Measurements from ENCODE around the gene WAC. TPM values are rescaled to one million over a fixed set of nuclear protein-coding genes. Genes with fewer than 3 reads are reported as not detected.
"Not testable (repeated sequence)": the region's sequence is repeated elsewhere in the genome, so short reads cannot be mapped to it uniquely, and the experiment has no call there.

WAC gene
- total and polyA plus RNA-seq, 7 donors, result 39.1 to 180 (median 132) TPM

DNA sequence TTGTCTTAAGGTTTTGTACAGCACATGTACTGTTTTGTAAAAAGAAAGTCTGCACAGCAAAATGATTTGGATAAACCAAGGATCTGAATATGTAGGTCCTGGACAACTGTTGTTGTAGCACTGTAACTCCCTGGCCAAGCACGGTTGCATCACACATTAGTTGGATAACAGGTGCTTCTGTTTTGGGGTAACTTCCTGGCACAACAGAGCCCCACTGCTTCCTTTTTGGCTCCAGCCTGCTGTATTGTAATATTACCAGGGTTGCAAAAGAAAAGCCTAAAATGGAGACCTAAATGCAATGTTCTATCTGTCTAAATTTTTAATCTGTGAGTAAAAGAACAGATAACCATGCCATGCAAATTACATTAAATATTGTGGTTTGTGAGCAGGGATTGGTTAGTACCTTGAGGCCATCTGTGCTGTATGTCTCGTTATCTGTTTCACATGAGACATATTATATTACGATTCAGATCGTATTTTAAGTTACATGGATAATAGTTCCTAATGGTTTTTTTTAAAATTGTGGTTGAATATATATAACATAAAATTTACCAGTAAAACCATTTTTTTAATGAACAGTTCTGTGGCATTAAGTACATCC is 27.5 kb upstream of the WAC start:
- TF ChIP-seq, protein P1, sequence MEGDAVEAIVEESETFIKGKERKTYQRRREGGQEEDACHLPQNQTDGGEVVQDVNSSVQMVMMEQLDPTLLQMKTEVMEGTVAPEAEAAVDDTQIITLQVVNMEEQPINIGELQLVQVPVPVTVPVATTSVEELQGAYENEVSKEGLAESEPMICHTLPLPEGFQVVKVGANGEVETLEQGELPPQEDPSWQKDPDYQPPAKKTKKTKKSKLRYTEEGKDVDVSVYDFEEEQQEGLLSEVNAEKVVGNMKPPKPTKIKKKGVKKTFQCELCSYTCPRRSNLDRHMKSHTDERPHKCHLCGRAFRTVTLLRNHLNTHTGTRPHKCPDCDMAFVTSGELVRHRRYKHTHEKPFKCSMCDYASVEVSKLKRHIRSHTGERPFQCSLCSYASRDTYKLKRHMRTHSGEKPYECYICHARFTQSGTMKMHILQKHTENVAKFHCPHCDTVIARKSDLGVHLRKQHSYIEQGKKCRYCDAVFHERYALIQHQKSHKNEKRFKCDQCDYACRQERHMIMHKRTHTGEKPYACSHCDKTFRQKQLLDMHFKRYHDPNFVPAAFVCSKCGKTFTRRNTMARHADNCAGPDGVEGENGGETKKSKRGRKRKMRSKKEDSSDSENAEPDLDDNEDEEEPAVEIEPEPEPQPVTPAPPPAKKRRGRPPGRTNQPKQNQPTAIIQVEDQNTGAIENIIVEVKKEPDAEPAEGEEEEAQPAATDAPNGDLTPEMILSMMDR (IDR thresholded peaks at IDR 0.05), result no peak
- TF ChIP-seq POLR2AphosphoS5 (IDR thresholded peaks at IDR 0.05), result no peak
- no peak for TF ChIP-seq EP300 (IDR thresholded peaks at IDR 0.05)
- no peak for TF ChIP-seq POLR2A (IDR thresholded peaks at IDR 0.05)
- WGBS, 2 donors, result 81 to 92% methylated on average over 4 of the region's 4 CpGs
- no peak overlapping the region for H3K27ac ChIP-seq
- H3K4me1 ChIP-seq, result peaks cover 0 to 9% (median 2%) of the 10 kb centered on the region in 4 donors
- intact Hi-C loops (cut with DNase I), result no loop called here
- no peak overlapping the region for H3K4me3 ChIP-seq
- H3K9me3 ChIP-seq, result no peaks in the 10 kb centered on the region
- no peak for DNase-seq
- no peaks in the 10 kb centered on the region for H3K36me3 ChIP-seq
- H3K27me3 ChIP-seq, result no peaks in the 10 kb centered on the region

DNA sequence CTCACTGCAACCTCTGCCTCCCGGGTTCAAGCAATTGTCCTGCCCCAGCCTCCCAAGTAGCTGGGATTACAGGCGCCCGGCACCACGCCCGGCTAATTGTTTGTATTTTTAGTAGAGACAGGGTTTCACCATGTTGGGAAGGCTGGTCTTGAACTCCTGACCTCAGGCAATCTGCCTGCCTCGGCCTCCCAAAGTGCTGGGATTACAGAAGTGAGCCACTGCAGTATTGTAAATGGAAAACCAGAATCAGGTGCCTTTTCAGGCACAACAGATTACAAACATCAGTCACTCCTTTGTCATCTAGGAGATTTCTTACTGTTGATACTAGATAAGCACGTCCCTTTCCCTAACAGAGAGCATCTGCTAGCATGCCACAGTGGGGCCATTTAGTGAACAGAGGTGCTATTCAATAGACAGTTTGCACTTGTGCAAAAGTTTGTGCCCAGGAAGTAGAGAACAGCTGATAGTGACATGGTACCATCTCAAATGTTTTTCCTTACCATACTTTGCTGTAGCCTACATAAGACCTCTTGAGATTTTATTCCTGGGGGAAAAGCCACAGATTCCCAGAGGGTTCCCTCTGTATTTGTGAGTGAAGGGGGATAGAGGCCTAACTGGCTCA is 24.5 kb upstream of the WAC start:
- H3K4me1 ChIP-seq, result peaks cover 0 to 1% (median 0%) of the 10 kb centered on the region in 4 donors
- WGBS, 2 donors, result 33 to 78% methylated on average over 7 of the region's 7 CpGs
- no peaks in the 10 kb centered on the region for H3K36me3 ChIP-seq
- no peak for TF ChIP-seq POLR2AphosphoS5 (IDR thresholded peaks at IDR 0.05)
- TF ChIP-seq POLR2A (IDR thresholded peaks at IDR 0.05), result no peak
- no peak for TF ChIP-seq EP300 (IDR thresholded peaks at IDR 0.05)
- TF ChIP-seq, protein P1 (IDR thresholded peaks at IDR 0.05), result no peak
- intact Hi-C loops (cut with DNase I), result no loop called here
- DNase-seq, result no peak
- no peak overlapping the region for H3K4me3 ChIP-seq
- no peak overlapping the region for H3K27ac ChIP-seq
- H3K9me3 ChIP-seq, result no peaks in the 10 kb centered on the region
- H3K27me3 ChIP-seq, result no peaks in the 10 kb centered on the region

DNA sequence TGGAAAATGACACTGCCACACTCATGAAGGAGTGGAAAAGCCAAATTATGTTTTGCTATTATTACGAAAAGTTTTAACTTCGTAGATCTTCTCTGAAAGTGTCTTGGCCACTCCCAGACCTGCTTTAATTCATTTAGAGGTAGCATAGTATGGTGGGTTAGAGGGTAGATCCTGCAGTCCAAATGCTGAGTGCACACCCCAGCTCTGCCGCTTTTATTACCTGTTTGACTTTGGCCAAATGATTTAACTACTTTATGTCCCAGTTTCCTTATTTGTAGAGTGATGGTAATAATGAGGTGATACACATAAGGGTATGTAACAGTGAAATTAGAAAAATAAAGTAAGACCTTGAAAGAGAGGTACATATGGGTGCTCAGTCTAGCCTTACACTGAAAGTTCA is 23.6 kb upstream of the WAC start:
- H3K9me3 ChIP-seq, result no peaks in the 10 kb centered on the region
- TF ChIP-seq, protein P1 (IDR thresholded peaks at IDR 0.05), result no peak
- TF ChIP-seq POLR2AphosphoS5 (IDR thresholded peaks at IDR 0.05) (no peak), POLR2A (IDR thresholded peaks at IDR 0.05) (no peak), EP300 (IDR thresholded peaks at IDR 0.05) (no peak)
- no peak for DNase-seq
- 16 to 67% methylated on average over 3 of the region's 3 CpGs for WGBS, 2 donors
- H3K27me3 ChIP-seq, result no peaks in the 10 kb centered on the region
- intact Hi-C loops (cut with DNase I), result no loop called here
- no peaks in the 10 kb centered on the region for H3K4me1 ChIP-seq
- H3K27ac ChIP-seq, result no peak overlapping the region
- no peak overlapping the region for H3K4me3 ChIP-seq
- no peaks in the 10 kb centered on the region for H3K36me3 ChIP-seq

DNA sequence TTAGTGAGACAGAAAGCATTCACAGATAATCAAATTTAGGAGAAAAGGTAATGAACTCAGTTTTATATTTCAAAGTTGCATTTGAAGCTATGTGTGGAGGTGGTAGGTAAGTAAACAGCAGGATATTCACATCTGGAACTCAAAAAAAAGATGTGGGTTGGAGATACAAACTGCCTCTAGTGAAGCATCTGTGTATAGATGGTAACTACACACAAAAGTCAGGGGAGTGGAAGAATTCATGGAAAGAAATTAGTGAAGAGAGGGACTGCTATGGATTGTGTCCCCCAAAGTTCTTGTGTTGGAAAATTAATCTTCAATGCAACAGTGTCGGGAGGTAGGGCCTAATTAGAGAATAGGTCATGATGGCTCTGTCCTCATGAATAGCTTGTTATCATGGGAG is 18.3 kb upstream of the WAC start:
- no peaks in the 10 kb centered on the region for H3K9me3 ChIP-seq
- H3K4me3 ChIP-seq, result no peak overlapping the region
- no peaks in the 10 kb centered on the region for H3K27me3 ChIP-seq
- H3K27ac ChIP-seq, result no peak overlapping the region
- H3K4me1 ChIP-seq, result no peaks in the 10 kb centered on the region
- intact Hi-C loops (cut with DNase I), result no loop called here
- TF ChIP-seq POLR2AphosphoS5 (IDR thresholded peaks at IDR 0.05), result no peak
- no peaks in the 10 kb centered on the region for H3K36me3 ChIP-seq
- WGBS, 2 donors, result 94 to 98% methylated on average over 1 of the region's 1 CpG
- no peak for DNase-seq

DNA sequence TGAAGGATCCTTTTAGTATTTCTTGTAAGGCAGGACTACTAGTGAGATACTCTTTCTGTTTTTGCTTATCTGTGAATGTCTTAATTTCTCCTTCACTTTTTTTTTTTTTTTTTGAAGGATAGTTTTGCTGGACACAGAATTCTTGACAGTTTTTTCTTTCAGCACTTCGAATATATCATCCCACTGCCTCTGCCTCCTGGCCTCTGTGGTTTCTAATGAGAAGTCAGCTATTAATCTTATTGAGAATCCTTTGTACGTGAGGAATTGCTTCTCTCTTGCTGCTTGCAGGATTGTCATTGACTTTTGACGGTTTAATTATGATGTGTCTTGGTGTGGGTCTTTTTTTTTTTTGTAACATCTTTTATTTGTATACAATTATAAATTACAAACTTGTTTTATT is 12.6 kb upstream of the WAC start:
- intact Hi-C loops (cut with DNase I), result no loop called here
- WGBS, 2 donors, result 92 to 95% methylated on average over 3 of the region's 3 CpGs
- Histone ChIP-seq H3K27ac (no peak overlapping the region), H3K9me3 (peaks cover 0 to 3% (median 1%) of the 10 kb centered on the region in 4 donors), H3K4me3 (no peak overlapping the region), H3K27me3 (no peaks in the 10 kb centered on the region), H3K4me1 (no peaks in the 10 kb centered on the region), H3K36me3 (peaks cover 8 to 19% (median 12%) of the 10 kb centered on the region in 4 donors)
- DNase-seq, result no peak
- TF ChIP-seq POLR2AphosphoS5 (IDR thresholded peaks at IDR 0.05), result no peak
- TF ChIP-seq POLR2A (IDR thresholded peaks at IDR 0.05), result no peak
- TF ChIP-seq, protein P1 (IDR thresholded peaks at IDR 0.05), result no peak
- TF ChIP-seq EP300 (IDR thresholded peaks at IDR 0.05), result no peak

DNA sequence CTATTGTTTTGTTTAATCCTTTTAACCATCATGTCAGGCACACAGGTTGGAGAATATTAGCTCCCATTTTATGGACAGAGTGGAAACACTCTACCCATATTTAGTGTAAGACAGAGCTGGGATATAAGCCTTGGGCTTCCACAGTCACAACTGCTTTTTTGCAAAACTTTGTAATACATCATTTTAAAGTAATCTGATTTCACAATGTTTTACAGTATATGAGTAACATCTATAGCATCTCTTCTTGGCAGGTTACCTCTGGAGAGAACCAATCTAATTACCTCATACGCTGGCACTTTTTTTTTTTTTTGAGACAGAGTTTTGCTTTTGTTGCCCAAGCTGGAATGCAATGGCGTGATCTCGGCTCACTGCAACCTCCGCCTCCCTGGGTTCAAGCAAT is 12.1 kb upstream of the WAC start:
- H3K9me3 ChIP-seq; DNase-seq; intact Hi-C loops (cut with DNase I); H3K27ac ChIP-seq; H3K4me3 ChIP-seq; H3K27me3 ChIP-seq; H3K4me1 ChIP-seq: not testable (repeated sequence)
- peaks cover 8 to 24% (median 15%) of the 10 kb centered on the region in 4 donors for H3K36me3 ChIP-seq
- 94% methylated on average over 4 of the region's 4 CpGs for WGBS, 2 donors

GRCh38 chr10:28521961-28522360 is 11.0 kb upstream of the WAC start:
- H3K9me3 ChIP-seq; H3K27me3 ChIP-seq; intact Hi-C loops (cut with DNase I); H3K27ac ChIP-seq; H3K4me3 ChIP-seq; H3K4me1 ChIP-seq; DNase-seq: not testable (repeated sequence)
- H3K36me3 ChIP-seq, result peaks cover 8 to 26% (median 15%) of the 10 kb centered on the region in 4 donors
- WGBS, 2 donors, result 97 to 98% methylated on average over 11 of the region's 11 CpGs
